ENCODE data around the gene CERT1.

GRCh38 chr5:75384218-75384617 is 127.2 kb downstream of the CERT1 start:
- TF ChIP-seq CTCF (IDR thresholded peaks at IDR 0.05; ENCODE audit: low read length) (no peak), EZH2 (IDR thresholded peaks at IDR 0.05; ENCODE audit: borderline replicate concordance, low read length) (no peak)

Data from OCI-LY1 (cell line).